ENCODE data around the gene GPD1L. TPM values are rescaled to one million over a fixed set of nuclear protein-coding genes. Genes with fewer than 3 reads are reported as not detected.

The GPD1L gene
- total and polyA plus RNA-seq, 2 donors from 2014 or later: 31.1 to 35.5 TPM

DNA sequence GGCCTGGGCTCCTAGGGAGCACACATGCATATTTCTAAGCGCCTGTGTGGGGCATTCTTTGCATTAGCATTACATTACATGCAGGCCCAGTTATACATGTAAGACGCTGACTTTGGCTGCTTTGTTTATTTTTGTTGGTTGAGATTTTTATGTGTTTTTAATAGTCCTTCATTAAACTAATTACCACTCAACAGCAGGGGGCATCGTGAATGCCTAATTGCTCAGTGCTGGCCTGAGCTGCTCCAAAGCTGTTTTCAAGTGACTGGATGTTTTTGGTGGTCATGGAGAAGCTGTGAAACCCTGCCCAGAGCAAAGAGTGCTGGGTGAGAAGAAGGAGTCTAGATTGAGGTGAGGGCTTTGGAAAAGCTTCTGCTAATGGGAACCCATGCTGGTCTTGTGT is 41.5 kb downstream of the GPD1L start:
- Histone ChIP-seq H3K9me3 (ENCODE audit: control insufficient read depth in 2 of 3, insufficient read depth in 1 of 3, low read length in 3 of 3) (no peaks in the 10 kb centered on the region), H3K4me1 (ENCODE audit: control insufficient read depth in 2 of 3, insufficient read depth in 2 of 3, low read depth in 1 of 3, low read length in 3 of 3) (peaks cover 0 to 2% (median 0%) of the 10 kb centered on the region in 3 donors), H3K4me3 (ENCODE audit: low read length in 3 of 3) (no peak overlapping the region), H3K9ac (ENCODE audit: low read length in 3 of 3) (no peak overlapping the region), H3K27me3 (ENCODE audit: control insufficient read depth, insufficient read depth, low read length) (no peaks in the 10 kb centered on the region), H3K36me3 (ENCODE audit: control insufficient read depth in 2 of 3, insufficient read depth in 3 of 3, low read length in 3 of 3) (peaks cover 0 to 12% (median 10%) of the 10 kb centered on the region in 3 donors), H3K27ac (ENCODE audit: low read depth in 2 of 2, low read length in 2 of 2) (no peak overlapping the region)
- intact Hi-C loops (cut with DNase I): no loop called here
- DNase-seq: peak in 2 of 5 donors; percentile 28 to 55
- TF ChIP-seq CTCF (IDR thresholded peaks at IDR 0.05; ENCODE audit: borderline replicate concordance, extremely low read depth, insufficient read depth): no peak
- no peak for FAIRE-seq

- TF ChIP-seq CTCF (IDR thresholded peaks at IDR 0.05; ENCODE audit: borderline replicate concordance, extremely low read depth, insufficient read depth): no peak
- no peak overlapping the region for H3K9ac ChIP-seq (ENCODE audit: low read length in 3 of 3)
- H3K27ac ChIP-seq (ENCODE audit: low read depth in 2 of 2, low read length in 2 of 2): no peak overlapping the region
- H3K36me3 ChIP-seq (ENCODE audit: control insufficient read depth in 2 of 3, insufficient read depth in 3 of 3, low read length in 3 of 3): peaks cover 0 to 12% (median 10%) of the 10 kb centered on the region in 3 donors
- no peaks in the 10 kb centered on the region for H3K27me3 ChIP-seq (ENCODE audit: control insufficient read depth, insufficient read depth, low read length)
- H3K4me3 ChIP-seq (ENCODE audit: low read length in 3 of 3): no peak overlapping the region
- peaks cover 0 to 2% (median 0%) of the 10 kb centered on the region in 3 donors for H3K4me1 ChIP-seq (ENCODE audit: control insufficient read depth in 2 of 3, insufficient read depth in 2 of 3, low read depth in 1 of 3, low read length in 3 of 3)
- DNase-seq (peak in 2 of 5 donors; percentile 28 to 31), FAIRE-seq (no peak)
- intact Hi-C loops (cut with DNase I): no loop called here
- no peaks in the 10 kb centered on the region for H3K9me3 ChIP-seq (ENCODE audit: control insufficient read depth in 2 of 3, insufficient read depth in 1 of 3, low read length in 3 of 3)
Observed at GRCh38 chr3:32148351-32148750, 41.9 kb downstream of the GPD1L start.

GRCh38 chr3:32153414-32154204 is 47.2 kb downstream of the GPD1L start:
- Histone ChIP-seq H3K27me3 (ENCODE audit: control insufficient read depth, insufficient read depth, low read length) (no peaks in the 10 kb centered on the region), H3K9me3 (ENCODE audit: control insufficient read depth in 2 of 3, insufficient read depth in 1 of 3, low read length in 3 of 3) (no peaks in the 10 kb centered on the region), H3K4me1 (ENCODE audit: control insufficient read depth in 2 of 3, insufficient read depth in 2 of 3, low read depth in 1 of 3, low read length in 3 of 3) (no peaks in the 10 kb centered on the region), H3K36me3 (ENCODE audit: control insufficient read depth in 2 of 3, insufficient read depth in 3 of 3, low read length in 3 of 3) (peaks cover 0 to 13% (median 11%) of the 10 kb centered on the region in 3 donors), H3K9ac (ENCODE audit: low read length in 3 of 3) (no peak overlapping the region), H3K27ac (ENCODE audit: low read depth in 2 of 2, low read length in 2 of 2) (no peak overlapping the region), H3K4me3 (ENCODE audit: low read length in 3 of 3) (no peak overlapping the region)
- DNase-seq (no peak), FAIRE-seq (no peak)
- TF ChIP-seq CTCF (IDR thresholded peaks at IDR 0.05; ENCODE audit: borderline replicate concordance, extremely low read depth, insufficient read depth): no peak
- intact Hi-C loops (cut with DNase I): no loop called here

All from kidney (tissue), 14 donors.